HG03342 (cell line): Measurements from ENCODE around the gene SLC6A11.

Experiments used
- ATAC-seq: cut with Tn5 transposase; IDR thresholded peaks from one replicate; pipeline ENCODE4 v1.9.1; 2021; ENCODE audit warnings: mild to moderate bottlenecking, moderate library complexity; ENCODE audit not compliant: unreplicated experiment

SLC6A11 gene

DNA sequence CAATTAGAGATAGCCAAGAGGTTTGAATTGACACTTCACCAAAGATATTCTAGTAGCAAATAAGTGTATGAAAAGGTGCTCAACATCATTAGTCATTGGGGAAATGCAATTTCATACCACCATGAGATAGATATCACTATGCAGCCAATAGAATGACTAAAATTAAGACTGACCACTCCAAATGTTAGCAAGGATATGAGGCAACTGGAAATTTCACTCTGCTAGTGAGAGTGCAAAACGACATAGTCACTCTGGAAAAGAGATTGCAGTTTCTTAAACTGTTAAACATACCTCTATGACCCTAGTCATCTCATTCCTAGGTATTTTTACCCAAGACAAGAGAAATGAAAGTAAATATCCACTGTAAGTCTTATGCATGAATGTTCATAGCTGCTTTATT is 27.6 kb upstream of the SLC6A11 start:
- ATAC-seq, result no peak

- ATAC-seq, result no peak
Measured at GRCh38 chr3:10790713-10791112, 25.3 kb upstream of the SLC6A11 start.

- ATAC-seq, result no peak
Measured at GRCh38 chr3:10792208-10792607, 23.8 kb upstream of the SLC6A11 start.

DNA sequence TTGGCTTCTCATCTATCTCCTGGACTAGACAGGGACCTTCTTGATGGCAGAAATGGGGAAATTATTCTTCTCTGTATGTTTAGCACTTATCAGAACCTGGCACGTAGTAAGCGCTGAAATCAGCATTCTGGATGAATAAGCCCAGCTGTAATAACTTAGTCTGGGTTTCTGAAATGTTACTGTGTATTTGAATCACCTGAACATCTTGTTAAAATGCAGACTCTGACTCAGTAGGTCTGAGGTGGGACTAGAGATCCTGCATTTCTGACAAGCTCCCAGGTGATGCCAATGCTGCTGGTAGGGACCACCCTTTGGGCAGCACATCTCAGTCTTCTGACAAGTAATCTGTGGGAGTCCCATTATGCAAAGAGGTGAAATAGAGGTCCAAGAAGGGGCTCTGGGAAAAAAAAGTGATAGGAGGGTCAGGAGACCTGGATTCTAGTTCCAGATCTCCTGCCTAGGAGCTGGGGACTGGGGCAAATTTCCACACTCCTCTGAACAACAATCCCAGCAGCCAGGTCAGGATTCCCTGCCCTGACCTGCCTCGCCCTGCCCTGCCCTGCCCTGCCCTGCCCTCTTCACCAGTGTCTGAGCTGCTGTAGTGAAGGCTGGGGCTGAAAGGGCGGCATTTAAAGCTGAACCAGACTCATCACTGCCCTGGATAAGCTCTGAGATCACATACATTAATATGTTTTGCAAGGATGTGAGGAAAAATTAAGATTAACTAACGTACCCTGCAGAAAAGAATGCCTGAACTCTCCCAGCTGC is 17.2 kb upstream of the SLC6A11 start:
- ATAC-seq, result no peak

- no peak for ATAC-seq
Measured at GRCh38 chr3:10804183-10804648, 11.8 kb upstream of the SLC6A11 start.

DNA sequence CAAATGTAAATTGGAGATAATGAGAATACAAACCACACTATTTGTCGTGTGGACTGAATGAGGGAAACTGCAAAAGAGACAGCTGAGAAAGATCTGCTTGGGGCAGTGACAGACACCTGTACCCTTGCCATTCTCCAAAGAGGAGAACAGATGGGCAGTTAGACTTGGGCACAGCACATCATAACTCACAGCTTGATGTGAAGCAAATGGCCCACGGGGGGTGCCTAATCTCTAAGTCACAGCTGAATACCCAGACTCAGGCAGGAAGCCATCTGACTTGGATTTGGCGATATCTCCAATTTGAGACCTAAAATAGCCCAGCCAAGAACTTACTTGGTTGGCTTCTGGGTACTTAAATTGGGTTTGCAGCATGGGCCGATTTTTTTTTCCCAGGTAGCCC is 10.0 kb upstream of the SLC6A11 start:
- no peak for ATAC-seq

DNA sequence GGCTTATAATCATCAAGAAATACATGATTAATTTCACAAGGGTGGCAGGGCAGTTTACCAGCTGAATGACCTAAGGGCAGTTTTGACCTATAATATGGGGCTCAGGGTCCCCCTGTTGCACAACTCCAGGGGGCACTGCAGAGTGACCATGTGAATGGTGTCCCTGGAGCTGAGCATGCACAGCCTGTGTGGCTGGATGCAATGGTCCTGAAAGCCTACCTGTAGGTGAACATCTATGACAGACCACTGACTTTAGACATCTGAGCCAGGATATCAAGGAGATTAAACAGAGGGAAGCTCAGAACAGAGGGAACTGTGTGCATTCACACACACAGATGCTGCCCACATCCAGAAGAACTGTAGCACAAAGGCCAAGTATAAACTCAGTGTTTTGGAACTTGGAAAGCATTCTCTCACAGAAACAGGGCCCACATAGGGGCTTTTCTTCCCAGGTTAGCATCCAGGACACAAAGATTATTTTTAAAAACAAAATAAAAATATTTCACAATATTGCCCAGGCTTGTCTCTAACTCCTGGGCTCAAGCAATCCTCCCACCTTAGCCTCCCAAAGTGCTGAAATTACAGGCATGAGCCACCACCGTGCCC is 7.8 kb upstream of the SLC6A11 start:
- ATAC-seq, result no peak

DNA sequence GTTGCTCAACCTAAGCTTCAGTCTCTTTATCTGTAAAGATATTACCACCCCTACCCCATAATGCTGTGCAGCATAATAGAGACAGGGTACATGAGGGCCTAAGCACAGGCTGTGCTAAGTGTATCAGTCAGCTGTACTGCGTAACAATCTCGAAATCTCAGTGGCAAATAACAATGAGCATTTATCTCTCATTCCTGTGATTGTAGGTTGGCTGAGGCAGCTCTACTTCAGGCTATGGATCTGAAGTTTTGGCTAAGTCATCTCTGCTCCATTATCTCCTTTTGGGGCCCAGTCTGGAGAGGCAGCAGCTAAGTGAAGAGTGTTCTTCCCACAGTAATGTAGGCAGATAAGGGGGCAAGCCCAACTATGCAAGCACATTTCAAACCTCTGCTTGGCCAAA is 7.1 kb upstream of the SLC6A11 start:
- ATAC-seq, result no peak

- no peak for ATAC-seq
Measured at GRCh38 chr3:10810376-10810775, 5.7 kb upstream of the SLC6A11 start.

DNA sequence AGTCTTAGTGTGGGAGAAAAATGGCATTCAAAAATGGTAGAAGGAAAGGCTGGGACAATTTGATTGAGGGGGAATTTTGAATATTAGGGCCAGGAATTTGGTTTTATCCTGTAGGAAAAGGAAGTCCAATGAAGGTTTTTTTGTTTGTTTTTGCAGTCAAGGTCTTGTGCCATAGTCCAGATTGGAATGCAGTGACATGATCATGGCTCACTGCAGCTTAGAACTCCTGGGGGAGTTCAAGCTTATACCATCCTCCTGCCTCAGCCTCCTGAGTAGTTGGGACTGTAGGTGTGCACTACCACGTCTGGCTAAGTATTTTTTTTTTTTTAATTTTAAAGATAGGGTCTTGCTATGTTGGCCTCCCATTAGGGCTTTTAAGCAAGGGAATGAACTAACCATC is 2.6 kb upstream of the SLC6A11 start:
- no peak for ATAC-seq

- no peak for ATAC-seq
Measured at GRCh38 chr3:10814623-10815022, 1.4 kb upstream of the SLC6A11 start.

GRCh38 chr3:10815487-10815886 is 541 bp upstream of the SLC6A11 start:
- no peak for ATAC-seq

- no peak for ATAC-seq
Measured at GRCh38 chr3:10816863-10817253, 830 bp downstream of the SLC6A11 start.

DNA sequence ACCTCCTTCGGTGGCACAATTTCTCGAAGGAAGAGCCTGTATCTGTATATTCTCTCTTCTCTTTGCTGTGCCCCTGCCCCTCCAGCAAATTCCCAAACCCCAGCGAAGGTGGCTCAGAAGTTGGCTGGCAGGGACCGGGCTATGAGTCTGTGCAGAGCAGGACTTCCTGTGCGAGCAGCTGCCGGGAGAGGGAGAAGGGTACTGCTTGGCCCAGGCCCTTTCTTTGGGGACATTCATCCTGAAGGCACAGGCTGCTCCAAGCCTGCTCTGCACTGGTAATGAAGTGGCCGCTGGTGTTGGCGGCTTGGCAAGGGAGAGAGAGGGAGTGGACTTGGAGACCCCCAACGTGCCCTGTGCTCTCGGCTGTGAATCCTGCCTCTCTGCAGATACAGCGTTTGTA is 1.5 kb downstream of the SLC6A11 start:
- ATAC-seq, result no peak

GRCh38 chr3:10822055-10822454 is 6.0 kb downstream of the SLC6A11 start:
- ATAC-seq, result no peak

GRCh38 chr3:10822708-10823515 is 6.9 kb downstream of the SLC6A11 start:
- ATAC-seq, result no peak

DNA sequence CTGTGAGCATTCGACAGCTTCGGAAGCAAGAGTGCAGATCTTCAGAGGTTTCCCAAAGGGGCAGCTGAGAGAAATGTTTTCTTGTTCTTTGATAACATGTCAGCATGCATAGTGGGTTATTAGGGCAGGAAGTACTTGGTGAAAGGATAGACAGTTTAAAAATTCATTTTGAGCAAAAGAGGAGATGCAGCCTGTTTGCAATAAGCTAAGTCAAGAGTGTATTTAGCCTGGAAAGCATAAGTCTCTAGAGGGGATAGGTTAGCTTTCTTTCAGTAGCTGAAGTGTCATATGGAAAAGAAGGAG is 7.4 kb downstream of the SLC6A11 start:
- ATAC-seq, result no peak

GRCh38 chr3:10824468-10824867 is 8.4 kb downstream of the SLC6A11 start:
- no peak for ATAC-seq

- no peak for ATAC-seq
Measured at GRCh38 chr3:10833855-10834414, 17.9 kb downstream of the SLC6A11 start.

DNA sequence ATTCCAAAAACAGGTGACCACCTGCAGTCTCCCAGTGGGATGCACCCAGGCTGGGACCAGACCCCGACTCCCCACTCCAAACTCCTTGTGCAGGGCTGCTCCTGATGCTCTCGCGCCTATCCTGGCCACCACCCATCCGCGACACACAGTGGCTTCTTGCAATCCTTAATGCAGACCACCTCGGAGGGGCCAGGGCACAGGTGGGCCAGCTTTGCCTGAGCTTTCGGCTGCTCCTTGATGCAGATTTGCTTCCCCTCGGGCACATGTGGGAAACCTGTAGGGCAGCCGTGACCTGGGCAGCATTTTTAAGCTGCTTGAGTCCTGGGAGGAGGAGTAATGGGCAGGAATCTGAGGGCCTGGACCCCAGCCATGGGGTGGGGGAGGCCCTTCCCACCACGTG is 18.9 kb downstream of the SLC6A11 start:
- ATAC-seq, result no peak

GRCh38 chr3:10835406-10835805 is 19.4 kb downstream of the SLC6A11 start:
- no peak for ATAC-seq

GRCh38 chr3:10836676-10837075 is 20.6 kb downstream of the SLC6A11 start:
- ATAC-seq, result no peak
